Kidney tubule cell (primary cell): ENCODE data around the gene RER1.
A peak's percentile ranks its signal among the peaks of the same experiment; 100 is the strongest.

ENCODE experiments used
- DNase-seq: peaks from one replicate; pipeline ENCODE4 v3.0.0-alpha.2; 2018; ENCODE audit warnings: low spot score

The RER1 gene

DNA sequence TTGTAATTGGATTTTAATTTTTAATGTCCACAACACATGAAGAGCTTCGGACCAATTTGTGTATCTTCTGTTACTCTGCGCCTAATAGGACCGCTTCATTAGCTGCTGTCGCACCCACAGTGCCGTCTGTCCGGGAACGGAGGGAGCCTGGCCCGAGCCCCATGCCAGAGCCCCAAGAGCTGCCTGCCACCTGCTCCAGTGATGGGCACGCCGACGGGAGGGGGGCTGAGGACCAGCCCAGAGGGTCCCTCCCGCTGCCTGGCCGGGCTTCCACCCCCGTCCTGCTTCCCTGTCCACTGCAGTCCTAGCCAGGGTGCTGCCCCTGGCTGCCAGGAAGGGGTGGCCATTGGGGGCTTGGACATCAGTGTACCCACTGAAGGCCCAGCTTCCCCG lies 54.2 kb downstream of the RER1 start:
- no peak for DNase-seq

DNA sequence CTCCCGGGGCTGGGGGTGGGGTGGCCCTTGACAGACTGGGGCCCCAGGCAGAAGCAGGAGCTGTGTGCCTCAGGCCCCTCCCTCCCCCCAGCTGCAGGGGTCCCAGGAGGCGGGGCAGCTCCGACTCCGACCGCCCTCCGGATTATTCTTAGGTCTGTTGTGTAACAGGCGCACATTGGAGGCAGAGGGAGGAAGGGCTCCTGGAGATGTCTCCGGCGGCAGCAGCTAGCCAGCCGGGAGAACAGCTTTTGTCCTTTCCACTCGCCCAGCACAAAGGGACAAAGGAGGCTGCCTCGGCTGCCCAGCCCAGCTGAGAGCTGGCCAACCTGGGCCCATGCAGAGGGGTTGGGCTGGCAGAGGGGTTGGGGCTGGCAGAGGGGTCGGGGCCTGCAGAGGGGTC lies 54.8 kb downstream of the RER1 start:
- DNase-seq = no peak

GRCh38 chr1:2446861-2447260 lies 55.2 kb downstream of the RER1 start:
- DNase-seq = no peak

DNA sequence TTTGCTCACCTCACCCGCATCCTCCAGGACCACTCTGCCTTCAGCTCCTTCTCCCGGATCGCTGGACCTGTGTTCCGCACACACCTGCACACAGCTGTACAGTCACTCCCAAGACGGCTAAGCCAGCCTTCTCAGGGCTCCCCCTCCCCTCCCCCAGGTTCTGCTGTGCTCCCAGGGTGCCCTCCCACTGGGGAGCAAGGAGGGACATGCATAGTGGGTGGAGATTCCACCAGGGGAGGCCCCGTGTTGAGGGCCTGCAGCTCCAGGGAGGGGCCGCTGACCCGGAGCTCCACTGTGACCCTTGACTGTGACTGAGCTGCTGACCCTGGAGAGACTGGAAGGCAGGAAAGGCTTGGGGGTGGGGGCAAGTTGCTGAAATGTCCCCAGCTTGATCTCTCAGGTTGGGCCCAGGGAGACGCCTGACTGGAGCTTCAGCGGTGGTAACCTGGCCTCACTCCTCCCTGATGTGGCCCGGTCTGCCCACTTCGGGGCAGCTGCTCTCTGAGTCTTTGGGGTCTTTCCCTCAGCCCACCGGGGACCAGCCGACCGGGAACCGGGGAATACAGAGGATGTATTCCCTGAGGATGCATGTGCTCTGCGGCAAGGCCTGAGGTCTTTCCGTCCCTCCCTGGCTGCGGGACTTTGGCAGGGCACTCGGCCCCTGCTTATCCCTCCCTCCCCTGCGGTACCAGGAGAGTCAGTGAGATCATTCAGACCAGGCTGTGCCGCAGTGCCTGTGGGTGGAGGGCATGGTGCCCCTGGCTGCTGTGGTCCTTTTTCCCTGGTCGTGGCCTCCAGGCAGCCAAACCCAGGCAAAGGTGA lies 55.8 kb downstream of the RER1 start:
- DNase-seq = no peak

DNA sequence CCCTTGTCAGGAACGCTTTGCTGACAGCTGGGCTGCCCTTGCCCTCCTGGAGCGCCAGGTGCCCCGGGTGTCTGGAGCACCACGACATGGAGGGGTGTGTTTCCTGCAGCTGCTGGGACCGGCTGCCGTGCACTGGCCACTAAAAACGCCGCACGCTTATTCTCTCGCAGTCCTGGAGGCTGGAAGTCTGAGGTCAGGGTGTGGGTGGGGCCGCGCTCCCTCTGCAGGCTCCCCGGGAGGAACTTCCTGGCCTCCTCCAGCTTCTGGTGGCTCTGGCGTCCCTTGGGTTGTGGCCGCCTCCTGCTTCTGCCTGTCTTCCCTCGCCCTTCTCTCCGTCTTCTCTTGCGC lies 56.4 kb downstream of the RER1 start:
- DNase-seq = no peak

GRCh38 chr1:2449636-2450454 lies 58.2 kb downstream of the RER1 start:
- no peak for DNase-seq

DNA sequence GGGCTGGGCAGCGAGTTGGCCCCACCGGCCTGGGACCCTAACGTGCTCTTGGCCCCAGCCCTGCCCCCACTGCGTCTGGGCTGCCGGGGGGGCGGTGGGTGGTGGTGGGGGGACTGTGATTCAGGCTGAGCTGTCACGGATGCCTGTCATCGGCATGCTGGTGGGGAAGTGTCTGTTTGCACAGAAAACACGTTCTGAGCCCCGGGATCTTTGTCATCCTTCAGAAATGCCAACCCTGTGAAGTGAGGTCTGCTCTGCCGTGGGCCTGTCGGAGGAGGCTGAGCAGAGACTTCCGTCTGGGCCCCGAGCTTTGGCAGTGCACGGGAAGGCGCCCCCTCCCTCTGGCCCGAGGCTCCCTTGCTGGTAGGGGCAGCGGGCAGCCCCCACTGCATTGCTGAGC lies 60.1 kb downstream of the RER1 start:
- DNase-seq = peak; percentile 98

- peak; percentile 9 for DNase-seq
Measured at GRCh38 chr1:2452201-2452931, 60.7 kb downstream of the RER1 start.

GRCh38 chr1:2452932-2453315 lies 61.3 kb downstream of the RER1 start:
- DNase-seq = no peak

GRCh38 chr1:2454227-2454626 lies 62.6 kb downstream of the RER1 start:
- DNase-seq = no peak
